NCI-H1105 (cell line): ENCODE measurements around the gene LRRTM2.
"Not testable (repeated sequence)": the region's sequence is repeated elsewhere in the genome, so short reads cannot be mapped to it uniquely, and the experiment has no call there.

Experiments used
- DNase-seq: peaks from one replicate; lab custom pipeline; 2025; lab: John Stamatoyannopoulos, UW

Gene LRRTM2

GRCh38 chr5:138874771-138875551 is at the start of gene LRRTM2:
TSS of gene LRRTM2 (minus strand) at chr5:138875335. CDS start at chr5:138874911, 424 bp downstream.
- no peak for DNase-seq

GRCh38 chr5:138922494-138922893 is 47.4 kb upstream of the LRRTM2 start:
- no peak for DNase-seq

- DNase-seq = not testable (repeated sequence)
Measured at GRCh38 chr5:138921362-138921761, 46.2 kb upstream of the LRRTM2 start.

- DNase-seq = no peak
Measured at GRCh38 chr5:138920181-138920580, 45.0 kb upstream of the LRRTM2 start.

- no peak for DNase-seq
Measured at GRCh38 chr5:138918686-138919085, 43.6 kb upstream of the LRRTM2 start.

- DNase-seq = no peak
Measured at GRCh38 chr5:138914338-138914737, 39.2 kb upstream of the LRRTM2 start.

GRCh38 chr5:138913773-138914172 is 38.6 kb upstream of the LRRTM2 start:
- no peak for DNase-seq

- no peak for DNase-seq
Measured at GRCh38 chr5:138912093-138912492, 37.0 kb upstream of the LRRTM2 start.

- no peak for DNase-seq
Measured at GRCh38 chr5:138911441-138911840, 36.3 kb upstream of the LRRTM2 start.

GRCh38 chr5:138910546-138911185 is 35.5 kb upstream of the LRRTM2 start:
- no peak for DNase-seq

- DNase-seq = no peak
Measured at GRCh38 chr5:138909734-138910133, 34.6 kb upstream of the LRRTM2 start.

- DNase-seq = no peak
Measured at GRCh38 chr5:138905541-138905940, 30.4 kb upstream of the LRRTM2 start.

GRCh38 chr5:138903130-138903775 is 28.1 kb upstream of the LRRTM2 start:
- no peak for DNase-seq

GRCh38 chr5:138901716-138902115 is 26.6 kb upstream of the LRRTM2 start:
- DNase-seq = no peak

- no peak for DNase-seq
Measured at GRCh38 chr5:138900281-138900965, 25.3 kb upstream of the LRRTM2 start.

GRCh38 chr5:138898742-138899141 is 23.6 kb upstream of the LRRTM2 start:
- DNase-seq = no peak

- no peak for DNase-seq
Measured at GRCh38 chr5:138898299-138898698, 23.2 kb upstream of the LRRTM2 start.

GRCh38 chr5:138895918-138896317 is 20.8 kb upstream of the LRRTM2 start:
- no peak for DNase-seq

GRCh38 chr5:138890644-138891043 is 15.5 kb upstream of the LRRTM2 start:
- DNase-seq = no peak

GRCh38 chr5:138889994-138890393 is 14.9 kb upstream of the LRRTM2 start:
- no peak for DNase-seq

- no peak for DNase-seq
Measured at GRCh38 chr5:138884554-138884953, 9.4 kb upstream of the LRRTM2 start.

GRCh38 chr5:138884094-138884493 is 9.0 kb upstream of the LRRTM2 start:
- DNase-seq = no peak
